MV-4-11 (cell line): ENCODE measurements around the gene DAZ3.
"Not testable (repeated sequence)": the region's sequence is repeated elsewhere in the genome, so short reads cannot be mapped to it uniquely, and the experiment has no call there.

Experiments used
- DNase-seq: peaks from one replicate; lab custom pipeline; 2025; lab: John Stamatoyannopoulos, UW

Gene DAZ3

GRCh38 chrY:24813293-24813692 lies at the start of gene DAZ3:
TSS of gene DAZ3 (minus strand) at chrY:24813393. CDS start at chrY:24813185, 208 bp downstream.
- not testable (repeated sequence) for DNase-seq

- not testable (repeated sequence) for DNase-seq
Observed at GRCh38 chrY:24833619-24834018, 20.4 kb upstream of the DAZ3 start, which contains the start of gene DAZ4. TSS of gene DAZ4 (plus strand) at chrY:24833919. CDS start at chrY:24834127, 208 bp downstream.

GRCh38 chrY:24825069-24825468 lies 11.9 kb upstream of the DAZ3 start:
- not testable (repeated sequence) for DNase-seq

- DNase-seq: not testable (repeated sequence)
Observed at GRCh38 chrY:24824184-24824879, 11.1 kb upstream of the DAZ3 start.

GRCh38 chrY:24821836-24822235 lies 8.6 kb upstream of the DAZ3 start:
- DNase-seq: not testable (repeated sequence)
